ENCODE data around the gene GAS7.

DNA sequence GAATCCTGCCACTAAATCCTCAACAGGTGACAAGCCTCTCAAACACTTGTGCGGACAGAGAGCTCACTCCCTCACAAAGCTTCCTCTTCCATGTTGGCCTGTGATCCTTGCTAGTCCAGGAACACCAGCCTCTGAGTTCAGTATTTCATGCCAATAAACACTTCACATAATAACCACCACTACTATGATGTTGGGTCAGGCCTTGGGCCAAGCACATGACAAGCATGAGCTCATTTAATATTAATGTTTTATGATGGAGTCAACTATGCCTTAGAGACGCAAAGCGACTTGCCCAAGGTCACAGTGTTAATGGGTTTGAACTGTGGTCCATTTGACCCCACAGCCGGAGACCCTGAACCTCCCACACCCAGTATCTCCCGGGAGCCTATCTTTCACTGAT lies 129.1 kb downstream of the GAS7 start:
- TF ChIP-seq CTCF (IDR thresholded peaks at IDR 0.05; ENCODE audit: poor library complexity) (no peak), EZH2phosphoT487 (IDR thresholded peaks at IDR 0.05; ENCODE audit: low read depth, severe bottlenecking, unreplicated experiment) (no peak), EZH2 (IDR thresholded peaks at IDR 0.05; ENCODE audit: borderline replicate concordance) (no peak)
